ENCODE results near the gene SLC25A48.

Gene SLC25A48

DNA sequence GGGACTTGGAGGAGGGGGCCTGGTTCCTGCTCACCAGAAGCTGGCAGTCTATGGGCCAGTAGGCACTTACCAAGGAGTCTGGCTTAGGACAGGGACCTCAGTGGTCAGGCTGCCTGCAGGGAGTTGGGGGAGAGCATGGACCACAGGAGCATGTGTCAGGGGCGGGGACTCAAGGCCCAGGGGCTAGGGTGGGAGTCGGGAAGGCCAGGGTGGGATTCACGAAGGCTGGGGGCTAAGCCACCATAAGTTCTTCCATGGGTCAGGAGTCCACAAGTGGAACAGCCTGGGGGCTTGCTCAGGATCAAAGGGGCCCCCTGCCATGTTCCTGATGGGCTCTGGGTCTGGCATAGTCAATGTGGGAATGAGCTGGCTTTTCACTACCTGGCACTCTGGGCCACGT, 11.5 kb upstream of the SLC25A48 start:
- TF ChIP-seq POLR2AphosphoS5 (IDR thresholded peaks at IDR 0.05; ENCODE audit: low read depth, low read length) (no peak), POLR2A (IDR thresholded peaks at IDR 0.05; ENCODE audit: low read depth, low read length) (no peak), TAF1 (IDR thresholded peaks at IDR 0.05; ENCODE audit: borderline replicate concordance, low read depth, low read length) (no peak)
- no peak for FAIRE-seq
- DNase-seq (ENCODE audit: insufficient read length): no peak

GRCh38 chr5:135823881-135824280, 10.6 kb upstream of the SLC25A48 start:
- no peak for FAIRE-seq
- no peak for DNase-seq (ENCODE audit: insufficient read length)
- TF ChIP-seq POLR2AphosphoS5 (IDR thresholded peaks at IDR 0.05; ENCODE audit: low read depth, low read length) (no peak), TAF1 (IDR thresholded peaks at IDR 0.05; ENCODE audit: borderline replicate concordance, low read depth, low read length) (no peak), POLR2A (IDR thresholded peaks at IDR 0.05; ENCODE audit: low read depth, low read length) (no peak)

GRCh38 chr5:135824541-135825041, 9.9 kb upstream of the SLC25A48 start:
- no peak for FAIRE-seq
- TF ChIP-seq POLR2AphosphoS5 (IDR thresholded peaks at IDR 0.05; ENCODE audit: low read depth, low read length) (no peak), TAF1 (IDR thresholded peaks at IDR 0.05; ENCODE audit: borderline replicate concordance, low read depth, low read length) (no peak), POLR2A (IDR thresholded peaks at IDR 0.05; ENCODE audit: low read depth, low read length) (no peak)
- no peak for DNase-seq (ENCODE audit: insufficient read length)

- no peak for TF ChIP-seq TAF1 (IDR thresholded peaks at IDR 0.05; ENCODE audit: borderline replicate concordance, low read depth, low read length)
- no peak for TF ChIP-seq POLR2A (IDR thresholded peaks at IDR 0.05; ENCODE audit: low read depth, low read length)
- TF ChIP-seq POLR2AphosphoS5 (IDR thresholded peaks at IDR 0.05; ENCODE audit: low read depth, low read length): no peak
- no peak for FAIRE-seq
- no peak for DNase-seq (ENCODE audit: insufficient read length)
Observed at GRCh38 chr5:135825373-135826220, 8.9 kb upstream of the SLC25A48 start.

DNA sequence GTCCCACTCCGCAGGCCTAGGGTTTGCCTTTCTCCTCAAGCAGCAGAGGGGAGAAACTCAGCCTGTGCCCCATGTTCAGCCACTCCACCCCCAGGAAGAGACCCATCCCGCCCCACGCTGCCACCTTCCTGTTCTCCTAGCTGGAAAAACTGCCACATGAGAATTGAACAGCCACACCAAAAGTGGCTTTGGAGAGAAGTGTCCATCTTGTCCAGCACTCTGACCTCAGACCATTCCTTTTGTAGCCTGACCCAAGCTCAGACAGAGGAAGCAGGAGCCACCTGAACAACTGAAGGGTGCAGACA, 8.3 kb upstream of the SLC25A48 start:
- DNase-seq (ENCODE audit: insufficient read length) (no peak), FAIRE-seq (no peak)
- TF ChIP-seq POLR2A (IDR thresholded peaks at IDR 0.05; ENCODE audit: low read depth, low read length) (no peak), POLR2AphosphoS5 (IDR thresholded peaks at IDR 0.05; ENCODE audit: low read depth, low read length) (no peak), TAF1 (IDR thresholded peaks at IDR 0.05; ENCODE audit: borderline replicate concordance, low read depth, low read length) (no peak)

- DNase-seq (ENCODE audit: insufficient read length): no peak
- no peak for TF ChIP-seq TAF1 (IDR thresholded peaks at IDR 0.05; ENCODE audit: borderline replicate concordance, low read depth, low read length)
- TF ChIP-seq POLR2A (IDR thresholded peaks at IDR 0.05; ENCODE audit: low read depth, low read length): no peak
- no peak for FAIRE-seq
Observed at GRCh38 chr5:135826994-135827671, 7.3 kb upstream of the SLC25A48 start.

GRCh38 chr5:135827965-135828781, 6.3 kb upstream of the SLC25A48 start:
- no peak for DNase-seq (ENCODE audit: insufficient read length)
- FAIRE-seq: no peak
- TF ChIP-seq POLR2AphosphoS5 (IDR thresholded peaks at IDR 0.05; ENCODE audit: low read depth, low read length): no peak
- TF ChIP-seq TAF1 (IDR thresholded peaks at IDR 0.05; ENCODE audit: borderline replicate concordance, low read depth, low read length): no peak
- no peak for TF ChIP-seq POLR2A (IDR thresholded peaks at IDR 0.05; ENCODE audit: low read depth, low read length)

DNA sequence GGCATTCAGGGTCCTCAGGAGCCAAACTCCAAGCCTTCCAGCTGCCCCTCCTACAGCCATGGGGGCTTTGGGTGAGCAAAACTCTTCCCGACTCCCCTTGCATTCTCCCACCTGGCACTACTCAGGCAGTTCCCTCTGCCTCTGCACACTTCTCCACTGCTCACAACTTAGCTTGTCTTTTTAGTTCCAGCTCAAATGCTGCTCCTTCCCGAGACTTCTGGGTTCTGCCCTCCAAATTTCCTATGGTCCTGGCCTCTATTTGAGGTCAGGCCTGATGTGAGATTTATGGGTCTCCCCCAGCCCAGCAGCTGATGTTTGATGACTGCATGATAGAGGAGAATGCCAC, 5.7 kb upstream of the SLC25A48 start:
- no peak for TF ChIP-seq TAF1 (IDR thresholded peaks at IDR 0.05; ENCODE audit: borderline replicate concordance, low read depth, low read length)
- no peak for TF ChIP-seq POLR2A (IDR thresholded peaks at IDR 0.05; ENCODE audit: low read depth, low read length)
- TF ChIP-seq POLR2AphosphoS5 (IDR thresholded peaks at IDR 0.05; ENCODE audit: low read depth, low read length): no peak
- FAIRE-seq (no peak), DNase-seq (ENCODE audit: insufficient read length) (no peak)

DNA sequence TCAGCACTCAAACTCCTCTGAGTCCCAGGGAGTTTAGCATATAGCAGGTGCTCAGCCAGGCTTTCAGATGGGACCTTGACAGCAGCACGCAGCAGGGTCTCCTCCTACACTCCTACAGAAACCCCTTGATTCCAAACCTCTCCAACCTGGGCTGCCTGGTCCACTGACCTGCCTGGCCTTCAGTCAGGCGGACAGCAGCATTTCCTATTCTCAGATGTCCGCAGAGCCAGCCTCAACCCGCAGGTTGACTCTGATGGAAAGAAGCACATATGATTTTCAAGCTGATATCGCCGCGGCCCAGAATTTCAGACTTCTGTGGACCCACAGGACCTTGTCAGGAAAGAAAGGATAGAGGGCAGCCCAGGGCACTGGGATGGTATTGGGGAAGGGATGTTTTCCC, 5.3 kb upstream of the SLC25A48 start:
- no peak for DNase-seq (ENCODE audit: insufficient read length)
- FAIRE-seq: no peak
- TF ChIP-seq POLR2AphosphoS5 (IDR thresholded peaks at IDR 0.05; ENCODE audit: low read depth, low read length): no peak

DNA sequence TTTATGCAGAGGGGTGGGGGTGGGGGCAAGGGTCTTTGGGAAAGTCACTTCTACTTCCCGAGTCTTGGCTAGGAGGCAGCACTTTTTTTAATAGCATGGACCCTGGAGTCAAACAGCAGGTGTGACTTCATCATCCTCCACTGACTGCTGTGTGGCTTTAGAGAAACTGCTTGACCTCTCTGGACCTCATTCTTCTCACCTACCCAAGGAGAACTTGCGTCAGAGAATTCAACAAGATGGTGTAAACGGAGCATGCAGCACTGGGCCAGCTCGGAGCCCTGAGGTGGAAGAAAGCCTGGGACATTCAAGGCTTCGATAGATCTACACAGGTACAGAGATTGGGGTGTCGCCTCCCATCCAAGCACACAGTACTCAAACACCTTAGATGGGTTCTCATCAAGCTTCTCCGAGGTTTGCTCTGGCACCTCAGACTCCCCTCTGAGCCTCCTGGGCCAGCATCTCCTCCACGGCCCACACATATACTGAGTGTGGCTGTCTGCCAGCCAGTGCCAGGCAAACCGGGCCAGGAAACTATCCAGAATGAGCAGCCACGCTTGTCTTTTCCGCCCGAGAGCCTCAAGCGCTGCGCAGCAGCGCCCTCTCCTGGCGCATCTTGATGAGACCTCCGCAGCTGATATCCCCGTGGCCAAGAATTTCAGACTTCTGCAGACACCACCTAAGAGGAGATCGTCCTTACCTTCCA, 4.6 kb upstream of the SLC25A48 start:
- TF ChIP-seq TAF1 (IDR thresholded peaks at IDR 0.05; ENCODE audit: borderline replicate concordance, low read depth, low read length): no peak
- TF ChIP-seq POLR2A (IDR thresholded peaks at IDR 0.05; ENCODE audit: low read depth, low read length): no peak
- TF ChIP-seq POLR2AphosphoS5 (IDR thresholded peaks at IDR 0.05; ENCODE audit: low read depth, low read length): no peak
- peak; percentile 69 for FAIRE-seq
- DNase-seq (ENCODE audit: insufficient read length): peak; percentile 52

GRCh38 chr5:135830384-135830700, 4.1 kb upstream of the SLC25A48 start:
- TF ChIP-seq TAF1 (IDR thresholded peaks at IDR 0.05; ENCODE audit: borderline replicate concordance, low read depth, low read length) (no peak), POLR2A (IDR thresholded peaks at IDR 0.05; ENCODE audit: low read depth, low read length) (no peak), POLR2AphosphoS5 (IDR thresholded peaks at IDR 0.05; ENCODE audit: low read depth, low read length) (no peak)
- no peak for DNase-seq (ENCODE audit: insufficient read length)
- FAIRE-seq: no peak

Measured in GM12892 (cell line).